Peyer's patch (tissue), 4 donors: ENCODE measurements around the gene S100A4.
"Not testable (repeated sequence)": the region's sequence is repeated elsewhere in the genome, so short reads cannot be mapped to it uniquely, and the experiment has no call there.

Experiments used
- POLR2A ChIP-seq, 2 donors: fragments of 450-650 bp; IDR thresholded peaks; one replicate each; pipeline ENCODE4 v1.5.1; 2017; ENCODE audit warnings: antibody characterized with exemption in 2 of 2, mild to moderate bottlenecking in 2 of 2, moderate library complexity in 2 of 2
- TF ChIP-seq, protein P1 (sequence below), 6 experiments: fragments of 450-650 bp in 4 of 6; fragments of 200-600 bp in 2 of 6; sonication (generic) in 1 of 6; IDR thresholded peaks; one replicate each; pipeline ENCODE4 v1.5.1; 2017 to 2019; ENCODE audit warnings: antibody characterized with exemption in 6 of 6, mild to moderate bottlenecking in 3 of 6, moderate library complexity in 1 of 6

DNA sequence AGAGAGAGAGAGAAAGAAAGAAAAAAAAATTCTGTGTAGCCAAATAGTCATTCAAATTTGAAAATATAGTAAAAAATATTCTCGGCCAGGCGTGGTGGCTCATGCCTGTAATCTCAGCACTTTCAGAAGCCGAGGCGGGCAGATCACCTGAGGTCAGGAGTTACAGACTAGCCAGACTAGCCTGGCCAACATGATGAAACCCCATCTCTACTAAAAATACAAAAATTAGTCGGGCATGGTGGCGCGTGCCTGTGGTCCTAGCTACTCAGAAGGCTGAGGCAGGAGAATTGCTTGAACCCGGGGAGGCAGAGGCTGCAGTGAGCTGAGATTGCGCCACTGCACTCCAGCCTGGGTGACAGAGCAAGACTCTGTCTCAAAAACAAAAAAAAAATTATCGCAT is 42.4 kb upstream of the S100A4 start:
- TF ChIP-seq, protein P1, sequence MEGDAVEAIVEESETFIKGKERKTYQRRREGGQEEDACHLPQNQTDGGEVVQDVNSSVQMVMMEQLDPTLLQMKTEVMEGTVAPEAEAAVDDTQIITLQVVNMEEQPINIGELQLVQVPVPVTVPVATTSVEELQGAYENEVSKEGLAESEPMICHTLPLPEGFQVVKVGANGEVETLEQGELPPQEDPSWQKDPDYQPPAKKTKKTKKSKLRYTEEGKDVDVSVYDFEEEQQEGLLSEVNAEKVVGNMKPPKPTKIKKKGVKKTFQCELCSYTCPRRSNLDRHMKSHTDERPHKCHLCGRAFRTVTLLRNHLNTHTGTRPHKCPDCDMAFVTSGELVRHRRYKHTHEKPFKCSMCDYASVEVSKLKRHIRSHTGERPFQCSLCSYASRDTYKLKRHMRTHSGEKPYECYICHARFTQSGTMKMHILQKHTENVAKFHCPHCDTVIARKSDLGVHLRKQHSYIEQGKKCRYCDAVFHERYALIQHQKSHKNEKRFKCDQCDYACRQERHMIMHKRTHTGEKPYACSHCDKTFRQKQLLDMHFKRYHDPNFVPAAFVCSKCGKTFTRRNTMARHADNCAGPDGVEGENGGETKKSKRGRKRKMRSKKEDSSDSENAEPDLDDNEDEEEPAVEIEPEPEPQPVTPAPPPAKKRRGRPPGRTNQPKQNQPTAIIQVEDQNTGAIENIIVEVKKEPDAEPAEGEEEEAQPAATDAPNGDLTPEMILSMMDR (IDR thresholded peaks at IDR 0.05) = not testable (repeated sequence)
- TF ChIP-seq POLR2A (IDR thresholded peaks at IDR 0.05) = not testable (repeated sequence)
